ENCODE results near the gene KIF26B.

DNA sequence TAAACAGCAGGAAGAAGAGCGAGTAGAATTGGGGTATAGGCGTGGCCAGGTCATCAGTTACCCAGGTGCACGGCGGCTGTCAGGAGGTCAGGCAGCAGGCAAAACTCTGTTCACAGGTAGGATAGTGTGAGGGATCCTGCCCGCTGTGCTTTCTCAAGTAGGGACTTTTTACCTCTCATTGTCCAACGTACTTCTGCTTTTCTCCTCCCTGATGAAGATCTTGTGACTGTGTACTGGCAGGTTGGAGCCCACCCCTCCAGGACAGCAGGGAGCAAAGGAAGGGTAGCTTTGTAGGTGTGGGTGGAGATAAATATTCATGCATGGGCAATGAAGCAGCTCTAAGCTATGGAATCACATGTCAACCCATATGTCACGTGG is 373.5 kb downstream of the KIF26B start:
- TF ChIP-seq, protein P1, sequence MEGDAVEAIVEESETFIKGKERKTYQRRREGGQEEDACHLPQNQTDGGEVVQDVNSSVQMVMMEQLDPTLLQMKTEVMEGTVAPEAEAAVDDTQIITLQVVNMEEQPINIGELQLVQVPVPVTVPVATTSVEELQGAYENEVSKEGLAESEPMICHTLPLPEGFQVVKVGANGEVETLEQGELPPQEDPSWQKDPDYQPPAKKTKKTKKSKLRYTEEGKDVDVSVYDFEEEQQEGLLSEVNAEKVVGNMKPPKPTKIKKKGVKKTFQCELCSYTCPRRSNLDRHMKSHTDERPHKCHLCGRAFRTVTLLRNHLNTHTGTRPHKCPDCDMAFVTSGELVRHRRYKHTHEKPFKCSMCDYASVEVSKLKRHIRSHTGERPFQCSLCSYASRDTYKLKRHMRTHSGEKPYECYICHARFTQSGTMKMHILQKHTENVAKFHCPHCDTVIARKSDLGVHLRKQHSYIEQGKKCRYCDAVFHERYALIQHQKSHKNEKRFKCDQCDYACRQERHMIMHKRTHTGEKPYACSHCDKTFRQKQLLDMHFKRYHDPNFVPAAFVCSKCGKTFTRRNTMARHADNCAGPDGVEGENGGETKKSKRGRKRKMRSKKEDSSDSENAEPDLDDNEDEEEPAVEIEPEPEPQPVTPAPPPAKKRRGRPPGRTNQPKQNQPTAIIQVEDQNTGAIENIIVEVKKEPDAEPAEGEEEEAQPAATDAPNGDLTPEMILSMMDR (IDR thresholded peaks at IDR 0.05) = no peak
- TF ChIP-seq EP300 (IDR thresholded peaks at IDR 0.05; ENCODE audit: low read depth) (no peak), POLR2AphosphoS5 (IDR thresholded peaks at IDR 0.05) (no peak), POLR2A (IDR thresholded peaks at IDR 0.05) (no peak)

Data from transverse colon (tissue), 4 donors.